Measurements from ENCODE around the gene SPTBN1. TPM values are rescaled to one million over a fixed set of nuclear protein-coding genes. Genes with fewer than 3 reads are reported as not detected.

The SPTBN1 gene
- total and polyA plus RNA-seq, 2 experiments from 2014 or later: 58.1 to 204 TPM

DNA sequence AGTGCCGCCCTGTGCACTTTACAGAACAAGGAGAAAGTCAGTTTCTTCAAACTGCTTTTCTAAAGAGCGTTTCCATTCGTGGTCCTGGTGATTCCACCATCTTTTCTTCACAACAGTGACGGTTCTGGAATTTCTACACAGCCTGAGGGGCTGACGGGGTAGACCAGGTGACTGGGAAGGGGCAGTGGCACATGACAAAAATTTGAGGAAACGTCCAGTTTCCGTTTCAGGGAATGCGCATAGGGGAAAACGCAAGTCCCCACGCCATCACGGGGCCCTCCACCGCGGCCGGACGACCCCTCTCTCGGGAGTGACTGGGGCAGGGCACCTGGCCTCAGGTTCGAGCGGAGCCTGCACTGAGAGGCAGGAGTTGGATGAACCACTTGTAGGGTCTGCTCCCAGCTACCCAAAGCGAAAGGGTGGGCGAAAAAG lies 980 bp upstream of the SPTBN1 start:
- Histone ChIP-seq H3K27me3 (ENCODE audit: insufficient read depth) (peaks cover 10% of the 10 kb centered on the region), H4K20me1 (replicated peaks; ENCODE audit: insufficient read depth) (peaks cover 14% of the 10 kb centered on the region), H3K4me2 (peak overlapping the region; percentile 98), H3K9me2 (ENCODE audit: insufficient read depth) (no peaks in the 10 kb centered on the region), H3K27ac (ENCODE audit: low read depth) (no peak overlapping the region), H3K4me3 (peak overlapping the region; percentile 96), H2AFZ (peak overlapping the region; percentile 96), H3K79me2 (replicated peaks; ENCODE audit: insufficient read depth) (peaks cover 23% of the 10 kb centered on the region), H3F3A (replicated peaks; ENCODE audit: low read depth) (0 out of 2 replicates have a peak, but pooled peaks cover 6% of the 10 kb centered on the region), H3K36me3 (ENCODE audit: insufficient read depth) (no peaks in the 10 kb centered on the region), H3K4me1 (ENCODE audit: insufficient read depth) (peaks cover 24% of the 10 kb centered on the region)
- no peak for TF ChIP-seq EZH2 (IDR thresholded peaks at IDR 0.05; ENCODE audit: low read depth, unreplicated experiment)
- 0 out of 2 replicates have a peak, but pooled peaks have one; percentile 4 for TF ChIP-seq CREB1 (CRISPR knock-in tag; IDR thresholded peaks at IDR 0.05; ENCODE audit: low read depth)
- no peaks in the 10 kb centered on the region for H3K9me3 Mint-ChIP-seq
- peaks cover 32% of the 10 kb centered on the region for H3K4me1 Mint-ChIP-seq
- peak overlapping the region; percentile 83 for H3K4me3 Mint-ChIP-seq
- no peaks in the 10 kb centered on the region for H3K36me3 Mint-ChIP-seq (ENCODE audit: low read depth)
- peaks cover 13% of the 10 kb centered on the region for H3K27me3 Mint-ChIP-seq (ENCODE audit: insufficient read depth, low read depth, poor library complexity)
- ATAC-seq (peak; percentile 6), DNase-seq (ENCODE audit: low spot score) (peak; percentile 43)
- no peak overlapping the region for H3K27ac Mint-ChIP-seq

GRCh38 chr2:54456362-54456611 lies 160 bp downstream of the SPTBN1 start:
- Mint-ChIP-seq H3K27me3 (ENCODE audit: insufficient read depth, low read depth, poor library complexity) (peaks cover 13% of the 10 kb centered on the region), H3K36me3 (ENCODE audit: low read depth) (no peaks in the 10 kb centered on the region), H3K4me1 (peaks cover 36% of the 10 kb centered on the region), H3K4me3 (peak overlapping the region; percentile 83; the same call in 2 of the 3 replicates), H3K9me3 (no peaks in the 10 kb centered on the region), H3K27ac (no peak overlapping the region)
- Histone ChIP-seq H3K79me2 (replicated peaks; ENCODE audit: insufficient read depth) (peaks cover 35% of the 10 kb centered on the region), H3K27me3 (ENCODE audit: insufficient read depth) (peaks cover 10% of the 10 kb centered on the region), H3K36me3 (ENCODE audit: insufficient read depth) (no peaks in the 10 kb centered on the region), H3K4me1 (ENCODE audit: insufficient read depth) (peaks cover 26% of the 10 kb centered on the region), H2AFZ (no peak overlapping the region), H3K27ac (ENCODE audit: low read depth) (no peak overlapping the region), H3K4me3 (peak overlapping the region; percentile 96), H3K9me2 (ENCODE audit: insufficient read depth) (no peaks in the 10 kb centered on the region), H3K4me2 (peak overlapping the region; percentile 90; the same call in 1 of the 2 replicates), H3F3A (replicated peaks; ENCODE audit: low read depth) (0 out of 2 replicates have a peak, but pooled peaks cover 6% of the 10 kb centered on the region), H4K20me1 (replicated peaks; ENCODE audit: insufficient read depth) (peaks cover 14% of the 10 kb centered on the region)
- ATAC-seq (no peak; the same call in 2 of the 3 replicates), DNase-seq (ENCODE audit: low spot score) (no peak)
- TF ChIP-seq POLR2AphosphoS5 (IDR thresholded peaks at IDR 0.05; ENCODE audit: low read depth) (no peak), CREB1 (CRISPR knock-in tag; IDR thresholded peaks at IDR 0.05; ENCODE audit: low read depth) (no peak), STAT1 (IDR thresholded peaks at IDR 0.05; ENCODE audit: unreplicated experiment) (no peak), EZH2 (IDR thresholded peaks at IDR 0.05; ENCODE audit: low read depth, unreplicated experiment) (no peak), ZNF331 (CRISPR knock-in tag; IDR thresholded peaks at IDR 0.05; ENCODE audit: low read depth) (no peak), ZNF114 (CRISPR knock-in tag; IDR thresholded peaks at IDR 0.05) (no peak), JUNB (IDR thresholded peaks at IDR 0.05; ENCODE audit: unreplicated experiment) (no peak), ZNF462 (CRISPR knock-in tag; IDR thresholded peaks at IDR 0.05) (no peak), NANOG (IDR thresholded peaks at IDR 0.05; ENCODE audit: borderline replicate concordance) (no peak)
- TF ChIP-seq, protein P1, sequence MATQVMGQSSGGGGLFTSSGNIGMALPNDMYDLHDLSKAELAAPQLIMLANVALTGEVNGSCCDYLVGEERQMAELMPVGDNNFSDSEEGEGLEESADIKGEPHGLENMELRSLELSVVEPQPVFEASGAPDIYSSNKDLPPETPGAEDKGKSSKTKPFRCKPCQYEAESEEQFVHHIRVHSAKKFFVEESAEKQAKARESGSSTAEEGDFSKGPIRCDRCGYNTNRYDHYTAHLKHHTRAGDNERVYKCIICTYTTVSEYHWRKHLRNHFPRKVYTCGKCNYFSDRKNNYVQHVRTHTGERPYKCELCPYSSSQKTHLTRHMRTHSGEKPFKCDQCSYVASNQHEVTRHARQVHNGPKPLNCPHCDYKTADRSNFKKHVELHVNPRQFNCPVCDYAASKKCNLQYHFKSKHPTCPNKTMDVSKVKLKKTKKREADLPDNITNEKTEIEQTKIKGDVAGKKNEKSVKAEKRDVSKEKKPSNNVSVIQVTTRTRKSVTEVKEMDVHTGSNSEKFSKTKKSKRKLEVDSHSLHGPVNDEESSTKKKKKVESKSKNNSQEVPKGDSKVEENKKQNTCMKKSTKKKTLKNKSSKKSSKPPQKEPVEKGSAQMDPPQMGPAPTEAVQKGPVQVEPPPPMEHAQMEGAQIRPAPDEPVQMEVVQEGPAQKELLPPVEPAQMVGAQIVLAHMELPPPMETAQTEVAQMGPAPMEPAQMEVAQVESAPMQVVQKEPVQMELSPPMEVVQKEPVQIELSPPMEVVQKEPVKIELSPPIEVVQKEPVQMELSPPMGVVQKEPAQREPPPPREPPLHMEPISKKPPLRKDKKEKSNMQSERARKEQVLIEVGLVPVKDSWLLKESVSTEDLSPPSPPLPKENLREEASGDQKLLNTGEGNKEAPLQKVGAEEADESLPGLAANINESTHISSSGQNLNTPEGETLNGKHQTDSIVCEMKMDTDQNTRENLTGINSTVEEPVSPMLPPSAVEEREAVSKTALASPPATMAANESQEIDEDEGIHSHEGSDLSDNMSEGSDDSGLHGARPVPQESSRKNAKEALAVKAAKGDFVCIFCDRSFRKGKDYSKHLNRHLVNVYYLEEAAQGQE (IDR thresholded peaks at IDR 0.05; ENCODE audit: unreplicated experiment): no peak
- TF ChIP-seq, protein P2, sequence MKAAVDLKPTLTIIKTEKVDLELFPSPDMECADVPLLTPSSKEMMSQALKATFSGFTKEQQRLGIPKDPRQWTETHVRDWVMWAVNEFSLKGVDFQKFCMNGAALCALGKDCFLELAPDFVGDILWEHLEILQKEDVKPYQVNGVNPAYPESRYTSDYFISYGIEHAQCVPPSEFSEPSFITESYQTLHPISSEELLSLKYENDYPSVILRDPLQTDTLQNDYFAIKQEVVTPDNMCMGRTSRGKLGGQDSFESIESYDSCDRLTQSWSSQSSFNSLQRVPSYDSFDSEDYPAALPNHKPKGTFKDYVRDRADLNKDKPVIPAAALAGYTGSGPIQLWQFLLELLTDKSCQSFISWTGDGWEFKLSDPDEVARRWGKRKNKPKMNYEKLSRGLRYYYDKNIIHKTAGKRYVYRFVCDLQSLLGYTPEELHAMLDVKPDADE (IDR thresholded peaks at IDR 0.05): no peak

Measured in GM23338 (cell line).